Suprapubic skin (tissue), 4 donors: Measurements from ENCODE around the gene TAGLN3.

ENCODE experiments used
- CTCF ChIP-seq, 2 donors: fragments of 200-600 bp in 1 of 2; fragments of 450-650 bp in 1 of 2; sonication (generic) in 1 of 2; IDR thresholded peaks; one replicate each; pipeline ENCODE4 v1.5.1; 2016 to 2019; ENCODE audit warnings: antibody characterized with exemption in 2 of 2, mild to moderate bottlenecking in 1 of 2, moderate library complexity in 1 of 2
- POLR2A ChIP-seq, 2 donors: fragments of 450-650 bp; IDR thresholded peaks; one replicate each; pipeline ENCODE4 v1.6.1; 2017; ENCODE audit warnings: antibody characterized with exemption in 2 of 2, mild to moderate bottlenecking in 2 of 2, moderate library complexity in 2 of 2
- POLR2AphosphoS5 ChIP-seq, 3 donors: sonication (generic); formaldehyde crosslinking; IDR thresholded peaks; one replicate each; pipeline ENCODE4 v1.6.1; 2017; ENCODE audit warnings: antibody characterized with exemption in 3 of 3

GRCh38 chr3:111972891-111973290 is 25.8 kb upstream of the TAGLN3 start:
- TF ChIP-seq POLR2AphosphoS5 (IDR thresholded peaks at IDR 0.05) (no peak), CTCF (IDR thresholded peaks at IDR 0.05) (no peak), POLR2A (IDR thresholded peaks at IDR 0.05) (no peak)
